Glutamatergic neuron (in vitro differentiated cells): ENCODE data around the gene MIGA1. TPM values are rescaled to one million over a fixed set of nuclear protein-coding genes. Genes with fewer than 3 reads are reported as not detected.
"Not testable (repeated sequence)": the region's sequence is repeated elsewhere in the genome, so short reads cannot be mapped to it uniquely, and the experiment has no call there.

Source experiments
- DNase-seq: peaks from one replicate; pipeline ENCODE4 v3.0.0; 2022
- H3K27ac Mint-ChIP-seq: one replicate; pipeline ENCODE4 v1.8.0; 2020; ENCODE audit warnings: mild to moderate bottlenecking, mixed read lengths, inconsistent platforms; ENCODE audit not compliant: unreplicated experiment
- H3K27me3 Mint-ChIP-seq: one replicate; pipeline ENCODE4 v1.8.0; 2020; ENCODE audit warnings: mild to moderate bottlenecking, moderate library complexity, mixed read lengths, inconsistent platforms; ENCODE audit not compliant: unreplicated experiment
- H3K36me3 Mint-ChIP-seq: one replicate; pipeline ENCODE4 v1.8.0; 2020; ENCODE audit warnings: mild to moderate bottlenecking, mixed read lengths, inconsistent platforms; ENCODE audit not compliant: unreplicated experiment
- H3K4me1 Mint-ChIP-seq: one replicate; pipeline ENCODE4 v1.8.0; 2020; ENCODE audit warnings: mild to moderate bottlenecking, low read depth, mixed read lengths, inconsistent platforms; ENCODE audit not compliant: unreplicated experiment
- H3K4me3 Mint-ChIP-seq: one replicate; pipeline ENCODE4 v1.8.0; 2020; ENCODE audit warnings: mild to moderate bottlenecking, mixed read lengths, inconsistent platforms; ENCODE audit not compliant: unreplicated experiment
- H3K9me3 Mint-ChIP-seq: one replicate; pipeline ENCODE4 v1.8.0; 2020; ENCODE audit warnings: mild to moderate bottlenecking, moderate library complexity, mixed read lengths, inconsistent platforms; ENCODE audit not compliant: unreplicated experiment
- CTCF ChIP-seq: fragments of 200-600 bp; sonication (generic); IDR thresholded peaks from one replicate; pipeline ENCODE4 v1.5.0; 2021; ENCODE audit not compliant: partially characterized antibody, unreplicated experiment
- total RNA-seq: library from RNA; stranded (reverse); fragmentation: NEBNext Ultra II Directional; extraction: Animal tissue kit (Norgen Biotek cat#: 25700); gene quantifications from one replicate; pipeline ENCODE4 v1.2.1, GENCODE V29; 2021; ENCODE audit not compliant: unreplicated experiment

MIGA1 gene
- total RNA-seq, 1 donor from 2014 or later, result 10.2 TPM

- Mint-ChIP-seq H3K9me3 (peaks cover 3% of the 10 kb centered on the region), H3K36me3 (no peaks in the 10 kb centered on the region), H3K4me3 (no peak overlapping the region), H3K27ac (no peak overlapping the region), H3K27me3 (no peaks in the 10 kb centered on the region), H3K4me1 (no peaks in the 10 kb centered on the region)
- no peak for TF ChIP-seq CTCF
- DNase-seq, result no peak
Observed at GRCh38 chr1:77744576-77744975, 34.9 kb upstream of the MIGA1 start.

- H3K4me3 Mint-ChIP-seq, H3K36me3 Mint-ChIP-seq, H3K4me1 Mint-ChIP-seq, H3K27me3 Mint-ChIP-seq, DNase-seq, H3K9me3 Mint-ChIP-seq, H3K27ac Mint-ChIP-seq: not testable (repeated sequence)
Observed at GRCh38 chr1:77749489-77749888, 30.0 kb upstream of the MIGA1 start.

GRCh38 chr1:77756052-77756754 lies 23.2 kb upstream of the MIGA1 start:
- DNase-seq, result no peak
- H3K9me3 Mint-ChIP-seq, result peaks cover 6% of the 10 kb centered on the region
- TF ChIP-seq CTCF, result no peak
- no peak overlapping the region for H3K4me3 Mint-ChIP-seq
- H3K4me1 Mint-ChIP-seq, result peaks cover 12% of the 10 kb centered on the region
- H3K36me3 Mint-ChIP-seq, result no peaks in the 10 kb centered on the region
- H3K27me3 Mint-ChIP-seq, result peaks cover 4% of the 10 kb centered on the region
- no peak overlapping the region for H3K27ac Mint-ChIP-seq

DNA sequence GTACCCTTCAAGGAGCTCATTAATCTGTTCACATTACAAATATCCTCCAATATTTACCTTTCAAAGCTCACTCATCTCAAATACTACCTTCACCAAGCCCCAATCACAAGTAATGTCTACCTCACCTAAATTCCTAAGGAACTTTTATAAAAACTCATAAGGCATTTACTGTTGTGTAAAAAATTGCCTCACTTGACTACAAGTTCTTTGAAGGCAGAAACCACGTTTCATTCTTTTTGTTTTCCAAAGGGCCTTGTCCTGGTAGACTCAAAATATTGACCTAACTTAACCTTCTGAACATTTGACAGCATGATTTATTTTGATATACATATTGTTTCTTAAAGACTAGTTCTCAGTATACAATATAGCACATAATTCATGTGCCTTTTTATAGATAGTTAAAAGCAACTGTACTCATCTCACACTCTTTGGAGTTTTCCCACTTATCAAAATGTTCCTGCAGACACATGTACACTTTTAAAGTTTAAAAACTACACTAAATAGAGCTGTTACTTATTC lies 22.3 kb upstream of the MIGA1 start:
- DNase-seq, result no peak
- Mint-ChIP-seq H3K4me3 (peak overlapping the region; percentile 77), H3K9me3 (peaks cover 6% of the 10 kb centered on the region), H3K4me1 (peaks cover 12% of the 10 kb centered on the region), H3K27me3 (peaks cover 4% of the 10 kb centered on the region), H3K36me3 (no peaks in the 10 kb centered on the region), H3K27ac (no peak overlapping the region)
- no peak for TF ChIP-seq CTCF

GRCh38 chr1:77757603-77758002 lies 21.8 kb upstream of the MIGA1 start:
- no peak overlapping the region for H3K27ac Mint-ChIP-seq
- H3K27me3 Mint-ChIP-seq, result peaks cover 4% of the 10 kb centered on the region
- peaks cover 6% of the 10 kb centered on the region for H3K9me3 Mint-ChIP-seq
- DNase-seq, result no peak
- no peaks in the 10 kb centered on the region for H3K36me3 Mint-ChIP-seq
- TF ChIP-seq CTCF, result no peak
- peaks cover 12% of the 10 kb centered on the region for H3K4me1 Mint-ChIP-seq
- peak overlapping the region; percentile 77 for H3K4me3 Mint-ChIP-seq
